K562 (cell line): ENCODE data around the gene RARG. TPM values are rescaled to one million over a fixed set of nuclear protein-coding genes. Genes with fewer than 3 reads are reported as not detected.

Experiments
- AFF4 ChIP-seq: sonication (generic); formaldehyde crosslinking; IDR thresholded peaks from 2 replicates; pipeline ENCODE4 v1.8.0; 2023; ENCODE audit warnings: mild to moderate bottlenecking, missing genetic modification reagents
- CXXC5 ChIP-seq: fragments of 250-450 bp; sonication (Bioruptor Pico); IDR thresholded peaks from 2 replicates; pipeline ENCODE4 v1.8.0; 2022; ENCODE audit warnings: inconsistent platforms, mild to moderate bottlenecking, moderate library complexity
- EWSR1 ChIP-seq: fragments of 450-650 bp; IDR thresholded peaks from 2 replicates; pipeline ENCODE4 v1.6.1; 2018; ENCODE audit warnings: borderline replicate concordance, mild to moderate bottlenecking, low read depth, moderate library complexity; ENCODE audit not compliant: partially characterized antibody
- FOXK2 ChIP-seq, 2 experiments: fragments of 450-650 bp; IDR thresholded peaks in 1 of 2; conservative IDR thresholded peaks in 1 of 2; 2 replicates each; pipeline ENCODE4 v1.6.1; 2016; ENCODE audit warnings: low read depth in 2 of 2, mild to moderate bottlenecking in 1 of 2
- PREB ChIP-seq: sonication (generic); formaldehyde crosslinking; IDR thresholded peaks from 2 replicates; pipeline ENCODE4 v1.8.1; 2023; ENCODE audit warnings: mild to moderate bottlenecking, missing genetic modification reagents
- TCF15 ChIP-seq: fragments of 250-450 bp; sonication (Bioruptor Pico); IDR thresholded peaks from 2 replicates; pipeline ENCODE4 v1.8.0; 2022; ENCODE audit warnings: moderate library complexity, mild to moderate bottlenecking, inconsistent platforms
- ZBTB1 ChIP-seq: sonication (generic); formaldehyde crosslinking; IDR thresholded peaks from 2 replicates; pipeline ENCODE4 v1.8.1; 2023; ENCODE audit warnings: missing genetic modification reagents, low read depth, mild to moderate bottlenecking, borderline replicate concordance
- ZBTB17 ChIP-seq: fragments of 450-650 bp; formaldehyde crosslinking; IDR thresholded peaks from 2 replicates; pipeline ENCODE4 v1.4.0; 2020; ENCODE audit warnings: mild to moderate bottlenecking
- ZBTB34 ChIP-seq: fragments of 250-450 bp; sonication (Bioruptor Pico); IDR thresholded peaks from 2 replicates; pipeline ENCODE4 v1.8.0; 2021; ENCODE audit warnings: mild to moderate bottlenecking, moderate library complexity
- ZNF316 ChIP-seq: fragments of 450-650 bp; IDR thresholded peaks from 2 replicates; pipeline ENCODE4 v1.6.1; 2016
- ZNF395 ChIP-seq: fragments of 200-800 bp; sonication (Bioruptor generic); IDR thresholded peaks from 2 replicates; pipeline ENCODE4 v1.6.1; 2017; ENCODE audit warnings: missing genetic modification characterization, missing compliant biosample characterization
- ZNF592 ChIP-seq: fragments of 450-650 bp; IDR thresholded peaks from 2 replicates; pipeline ENCODE4 v1.6.1; 2017; ENCODE audit warnings: antibody characterized with exemption, mild to moderate bottlenecking
- polyA plus RNA-seq, 8 experiments: library from polyadenylated mRNA; depleted of rRNA in 4 of 8; stranded (reverse) in 5 of 8; unstranded in 3 of 8; fragments of >200 nt; fragmentation: Nextera tagmentation in 2 of 8; fragmentation: Illumina TruSeq in 1 of 8; extraction: Ambion mirVana in 2 of 8; extraction: Trizol in 1 of 8; gene quantifications; 2 replicates each; pipeline versions ENCODE4 v1.2.1 to v1.2.3, GENCODE V29; 2011 to 2014; ENCODE audit warnings: inconsistent platforms in 1 of 8, missing spikeins in 1 of 8
- total RNA-seq, 7 experiments: library from RNA; depleted of rRNA in 6 of 7; stranded (reverse); fragments of >200 nt in 6 of 7; fragmentation: Illumina TruSeq in 2 of 7; extraction: Trizol in 2 of 7; gene quantifications; 2 replicates each; pipeline versions ENCODE4 v1.2.1 to v1.2.3, GENCODE V29; 2011 to 2021; ENCODE audit warnings: low replicate concordance in 1 of 7

The RARG gene
- total and polyA plus RNA-seq, 9 of the 15 experiments (the other 6 are each of a cell fraction or from before 2014, with no cell fraction given), result 0.18 to 7.6 (median 3.8) TPM

GRCh38 chr12:53200458-53201176, 31.4 kb downstream of the RARG start (continued):
- TF ChIP-seq TCF15 (CRISPR knock-in tag) (no peak), CXXC5 (0 out of 2 replicates have a peak, but pooled peaks have one; percentile 14), PREB (CRISPR knock-in tag) (0 out of 2 replicates have a peak, but pooled peaks have one; percentile 49), ZBTB17 (CRISPR knock-in tag) (no peak), ZNF592 (0 out of 2 replicates have a peak, but pooled peaks have one; percentile 19), ZNF395 (CRISPR knock-in tag) (peak; percentile 50; the same call in 1 of the 2 replicates), ZNF316 (peak; percentile 56; the same call in 1 of the 2 replicates), ZBTB1 (CRISPR knock-in tag) (no peak), FOXK2 (conservative IDR thresholded peaks at IDR 0.05 in 1 of 2, IDR thresholded peaks at IDR 0.05 in 1 of 2; ENCODE audit: low read depth in 2 of 2) (0 out of 4 replicates have a peak, but pooled peaks of 1 of the 2 experiments have one; percentile 32), AFF4 (0 out of 2 replicates have a peak, but pooled peaks have one; percentile 53), ZBTB34 (no peak), EWSR1 (no peak)
